SKM-1 (cell line): Measurements from ENCODE around the gene TRMT2A.

ENCODE experiments used
- DNase-seq: peaks from one replicate; lab custom pipeline; 2025; ENCODE audit not compliant: unreplicated experiment; lab: John Stamatoyannopoulos, UW

The TRMT2A gene

GRCh38 chr22:20123366-20124082, 6.5 kb upstream of the TRMT2A start:
- no peak for DNase-seq

GRCh38 chr22:20121856-20122415, 4.9 kb upstream of the TRMT2A start:
- DNase-seq = no peak

- no peak for DNase-seq
These were observed 1.4 kb upstream of the TRMT2A start for GRCh38 chr22:20118300-20119020.

GRCh38 chr22:20117633-20118299, 740 bp upstream of the TRMT2A start:
- DNase-seq = no peak

DNA sequence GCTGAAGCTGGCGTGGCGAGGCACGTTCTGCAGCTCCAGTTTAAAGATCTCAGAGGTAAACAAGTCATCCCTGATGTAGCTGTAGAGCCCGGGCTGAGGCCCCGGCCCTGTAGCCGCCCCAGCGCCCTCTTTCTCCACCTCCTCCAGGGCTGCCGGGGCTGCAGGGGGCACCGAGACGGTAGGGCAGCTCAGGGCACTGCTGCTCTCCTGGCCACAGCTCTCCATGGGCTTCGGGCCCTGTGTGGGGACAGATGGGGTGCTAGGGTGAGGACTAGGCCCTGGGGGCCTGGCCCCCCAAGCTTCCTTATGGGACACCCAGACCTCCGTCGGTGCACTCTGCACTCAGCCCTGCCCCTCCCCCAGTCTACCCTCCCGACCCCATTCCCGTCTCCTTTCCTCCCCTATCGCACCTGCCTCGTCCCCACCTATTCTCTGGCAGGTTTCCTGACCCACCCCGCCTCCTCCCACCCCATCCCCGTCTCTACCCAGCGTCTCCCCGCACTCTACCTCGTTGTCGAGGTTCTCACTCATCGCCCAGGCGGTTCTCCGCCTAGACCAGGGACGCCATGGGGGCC, 563 bp downstream of the TRMT2A start:
- DNase-seq = no peak

GRCh38 chr22:20115691-20116375, 1.2 kb downstream of the TRMT2A start, which contains the start of gene RANBP1:
RANBP1 (plus strand) TSS chr22:20116104; CDS start chr22:20116185, 81 bp downstream.
- DNase-seq = no peak

DNA sequence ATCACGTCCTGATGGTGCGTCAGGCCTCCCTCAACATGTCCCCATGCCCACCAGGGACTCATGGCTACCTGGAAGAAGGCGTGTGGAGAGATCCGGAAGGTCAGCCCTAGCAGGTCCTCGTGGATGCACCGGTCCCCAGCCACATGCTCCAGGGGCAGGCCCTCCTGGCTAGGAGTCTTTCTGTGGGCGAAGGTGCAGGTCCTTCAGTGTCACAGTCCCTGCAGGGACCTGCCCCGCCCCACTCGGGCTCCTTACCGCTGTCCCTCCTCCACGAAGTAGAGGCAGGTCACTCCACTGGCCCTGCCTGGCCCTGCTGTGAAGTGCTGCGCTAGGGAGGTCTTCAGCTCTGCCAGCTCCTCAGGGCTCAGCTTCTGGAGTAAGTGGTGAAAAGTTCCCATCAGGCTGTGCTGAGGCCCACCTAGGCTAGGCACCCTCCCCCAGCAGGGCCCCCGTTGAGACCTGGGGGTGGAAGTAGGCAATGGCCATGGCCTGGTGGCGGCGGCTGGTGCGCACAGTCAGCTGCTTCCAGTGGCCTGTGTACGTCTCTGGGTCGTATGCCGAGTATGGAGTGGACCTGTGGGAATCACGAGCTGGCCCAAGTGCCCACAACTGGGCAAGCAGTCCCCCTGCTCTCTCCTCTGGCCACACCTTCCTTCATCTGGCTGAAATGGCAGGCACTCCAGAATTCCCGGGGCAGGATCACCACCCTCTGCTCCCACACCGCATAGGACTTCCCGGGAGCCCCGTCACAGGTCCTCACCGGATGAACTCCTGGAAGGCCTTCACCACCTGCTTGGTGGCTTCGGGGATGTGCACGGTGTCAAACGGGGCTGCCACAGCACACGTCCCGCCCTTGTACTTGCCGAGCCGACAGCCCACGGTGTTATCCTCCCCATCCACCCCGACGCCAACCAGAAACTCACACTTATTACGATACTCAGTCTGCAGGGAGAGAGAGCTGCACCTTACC, 2.2 kb downstream of the TRMT2A start:
- no peak for DNase-seq

- DNase-seq = no peak
These were observed 3.3 kb downstream of the TRMT2A start for GRCh38 chr22:20113551-20114310.

- no peak for DNase-seq
These were observed 4.2 kb downstream of the TRMT2A start for GRCh38 chr22:20112623-20113511.

DNA sequence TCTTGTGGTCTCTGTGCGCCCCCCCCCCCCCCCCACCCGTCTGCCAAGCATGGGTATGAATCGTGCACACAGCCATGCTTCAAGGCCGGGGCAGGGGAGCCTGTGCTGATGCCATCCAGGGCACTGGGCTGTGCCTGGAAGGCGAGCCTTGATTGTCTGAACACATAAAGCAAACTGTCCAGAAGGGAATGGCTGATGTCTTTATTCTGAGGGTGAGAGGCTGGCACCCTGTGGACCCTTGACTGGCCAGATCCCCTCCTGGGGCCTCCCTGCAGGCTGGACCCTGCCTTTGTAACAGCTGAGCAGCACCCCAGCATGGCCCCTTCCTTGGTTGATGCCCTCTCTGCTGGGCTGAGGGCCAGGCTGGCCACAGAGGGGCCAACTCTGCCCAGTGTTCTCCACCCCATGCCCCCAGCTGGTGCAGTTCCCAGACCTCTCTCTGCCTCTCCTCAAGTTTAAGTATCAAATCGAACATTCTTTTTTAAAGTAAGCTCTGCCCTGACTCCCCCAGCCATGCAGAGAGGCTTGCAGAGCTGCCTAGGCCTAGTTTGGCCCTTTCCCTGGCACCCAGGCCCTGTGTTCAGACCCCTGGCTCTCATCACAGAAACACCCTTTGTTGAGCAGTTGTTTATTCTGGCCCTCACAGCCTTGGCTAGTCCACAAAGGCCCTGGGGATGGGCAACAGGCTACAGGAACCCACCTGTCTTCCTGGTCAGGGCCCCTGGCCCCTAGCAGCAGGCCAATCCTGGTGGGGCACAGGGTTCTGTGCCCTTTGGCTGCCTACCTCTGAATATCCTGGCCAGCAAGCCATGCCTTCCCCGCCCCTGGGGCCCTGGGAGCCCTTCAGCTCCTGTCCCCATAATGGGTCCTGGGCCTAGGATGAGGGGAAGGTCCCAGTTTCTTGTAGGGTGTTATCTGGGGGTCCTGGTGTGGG, 5.1 kb downstream of the TRMT2A start:
- no peak for DNase-seq

DNA sequence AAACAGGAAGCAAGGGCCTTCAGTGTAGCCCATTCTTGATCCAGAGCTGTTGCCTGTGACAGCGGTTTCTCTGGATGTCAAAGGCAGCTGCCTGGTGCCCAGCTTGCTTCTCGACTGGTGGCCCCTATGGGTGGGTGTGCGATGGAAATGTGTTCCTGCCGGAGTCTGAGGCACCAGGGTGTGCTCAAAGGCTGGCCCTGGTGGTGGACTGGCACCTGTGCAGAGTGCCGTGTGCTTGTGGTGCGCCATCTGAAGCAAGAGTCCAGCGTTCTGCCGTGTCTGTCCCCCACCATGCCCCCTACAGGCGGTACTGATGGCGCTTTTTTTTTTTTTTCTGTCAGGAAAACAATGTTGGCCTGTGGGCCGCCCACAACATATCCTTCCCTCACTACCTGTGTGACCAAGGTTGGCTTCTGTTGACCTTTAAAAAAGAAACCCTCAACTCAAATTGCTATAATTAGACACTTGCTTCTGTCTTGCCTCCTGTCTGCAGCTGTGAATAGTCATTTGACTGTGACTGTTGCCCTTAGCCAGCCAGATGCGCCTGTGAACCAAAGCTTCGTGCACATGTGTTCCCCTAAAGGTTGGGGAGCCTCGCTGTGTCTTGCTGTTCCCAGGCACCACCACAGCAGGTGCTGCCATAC, 5.9 kb downstream of the TRMT2A start:
- DNase-seq = no peak

GRCh38 chr22:20110359-20110985, 6.6 kb downstream of the TRMT2A start:
- no peak for DNase-seq

GRCh38 chr22:20109411-20110358, 7.3 kb downstream of the TRMT2A start:
- DNase-seq = no peak

GRCh38 chr22:20108757-20109230, 8.2 kb downstream of the TRMT2A start:
- DNase-seq = no peak
